HEK293 (cell line): ENCODE measurements around the gene OVOL2.

Experiments used
- CTCF ChIA-PET: fragments of 350-600 bp; formaldehyde crosslinking; extraction: SDS; loops from one replicate; lab custom pipeline; 2021; ENCODE audit warnings: antibody characterized with exemption; lab: Yijun Ruan, JAX
- POLR2A ChIA-PET: fragments of 300-600 bp; formaldehyde crosslinking; extraction: SDS; loops from one replicate; lab custom pipeline; 2020; ENCODE audit warnings: antibody characterized with exemption, inconsistent platforms; lab: Yijun Ruan, JAX
- H3K27ac ChIP-seq: fragments of 200-500 bp; sonication (Bioruptor generic); 2 replicates; pipeline ENCODE4 v1.5.1; 2014; ENCODE audit warnings: low read depth, low read length, control low read depth, inconsistent platforms; ENCODE audit errors: extremely low read depth
- H3K36me3 ChIP-seq, 2 experiments: fragments of 200-500 bp in 1 of 2; sonication (Bioruptor generic) in 1 of 2; 1 replicate in 1 of 2; 2 replicates in 1 of 2; pipeline ENCODE4 v1.5.1; 2014 to 2017; ENCODE audit warnings: inconsistent platforms in 2 of 2, low read length in 2 of 2; ENCODE audit not compliant: control insufficient read depth in 2 of 2, insufficient read depth in 1 of 2
- H3K4me1 ChIP-seq: fragments of 200-500 bp; sonication (Bioruptor generic); 2 replicates; pipeline ENCODE4 v1.5.1; 2014; ENCODE audit warnings: mild to moderate bottlenecking, low read length, inconsistent platforms; ENCODE audit not compliant: control insufficient read depth, insufficient read depth
- H3K4me3 ChIP-seq: 2 replicates; pipeline ENCODE4 v1.5.1; 2011; ENCODE audit warnings: low read depth, mild to moderate bottlenecking, control low read depth, low read length, moderate library complexity
- H3K9me3 ChIP-seq: fragments of 200-500 bp; sonication (Bioruptor generic); 2 replicates; pipeline ENCODE4 v1.5.1; 2014; ENCODE audit warnings: low read depth, low read length, inconsistent platforms; ENCODE audit not compliant: control insufficient read depth, insufficient read depth
- GLI4 ChIP-seq: fragments of 450-650 bp; formaldehyde crosslinking; IDR thresholded peaks from 2 replicates; pipeline ENCODE4 v1.5.1; 2016; ENCODE audit warnings: missing biosample characterization, missing genetic modification characterization
- GLIS2 ChIP-seq: fragments of 450-650 bp; formaldehyde crosslinking; IDR thresholded peaks from 2 replicates; pipeline ENCODE4 v1.5.1; 2016; ENCODE audit warnings: missing biosample characterization, missing genetic modification characterization
- HIC1 ChIP-seq: fragments of 450-650 bp; formaldehyde crosslinking; IDR thresholded peaks from 2 replicates; pipeline ENCODE4 v1.5.1; 2016; ENCODE audit warnings: missing biosample characterization, missing genetic modification characterization
- KLF8 ChIP-seq: fragments of 450-650 bp; formaldehyde crosslinking; IDR thresholded peaks from 2 replicates; pipeline ENCODE4 v1.5.1; 2016; ENCODE audit warnings: missing biosample characterization, missing genetic modification characterization
- SCRT2 ChIP-seq: fragments of 450-650 bp; formaldehyde crosslinking; IDR thresholded peaks from 2 replicates; pipeline ENCODE4 v1.5.1; 2016; ENCODE audit warnings: missing biosample characterization, missing genetic modification characterization
- TSHZ1 ChIP-seq: fragments of 450-650 bp; formaldehyde crosslinking; IDR thresholded peaks from 2 replicates; pipeline ENCODE4 v1.5.1; 2016; ENCODE audit warnings: missing biosample characterization, missing genetic modification characterization, borderline replicate concordance
- ZBTB48 ChIP-seq: fragments of 450-650 bp; formaldehyde crosslinking; IDR thresholded peaks from 2 replicates; pipeline ENCODE4 v1.5.1; 2016; ENCODE audit warnings: missing biosample characterization, missing genetic modification characterization
- ZNF146 ChIP-seq: fragments of 450-650 bp; formaldehyde crosslinking; IDR thresholded peaks from 2 replicates; pipeline ENCODE4 v1.5.1; 2016; ENCODE audit warnings: missing biosample characterization, missing genetic modification characterization
- ZNF18 ChIP-seq: fragments of 450-650 bp; formaldehyde crosslinking; IDR thresholded peaks from 2 replicates; pipeline ENCODE4 v1.5.1; 2016; ENCODE audit warnings: missing biosample characterization, missing genetic modification characterization
- ZNF202 ChIP-seq: fragments of 450-650 bp; formaldehyde crosslinking; IDR thresholded peaks from 2 replicates; pipeline ENCODE4 v1.5.1; 2016; ENCODE audit warnings: missing biosample characterization, missing genetic modification characterization, borderline replicate concordance
- ZNF37A ChIP-seq: fragments of 450-650 bp; IDR thresholded peaks from 2 replicates; pipeline ENCODE4 v1.5.1; 2018; ENCODE audit warnings: missing biosample characterization, missing genetic modification characterization
- ZNF391 ChIP-seq: fragments of 450-650 bp; formaldehyde crosslinking; IDR thresholded peaks from 2 replicates; pipeline ENCODE4 v1.5.1; 2016; ENCODE audit warnings: low read depth, missing biosample characterization, missing genetic modification characterization, borderline replicate concordance
- ZNF48 ChIP-seq: fragments of 450-650 bp; formaldehyde crosslinking; IDR thresholded peaks from 2 replicates; pipeline ENCODE4 v1.5.1; 2016; ENCODE audit warnings: missing biosample characterization, missing genetic modification characterization
- ZNF501 ChIP-seq: fragments of 450-650 bp; formaldehyde crosslinking; IDR thresholded peaks from 2 replicates; pipeline ENCODE4 v1.5.1; 2016; ENCODE audit warnings: missing biosample characterization, missing genetic modification characterization
- ZNF548 ChIP-seq: fragments of 450-650 bp; formaldehyde crosslinking; IDR thresholded peaks from 2 replicates; pipeline ENCODE4 v1.5.1; 2016; ENCODE audit warnings: missing biosample characterization, missing genetic modification characterization
- ZNF701 ChIP-seq: fragments of 450-650 bp; formaldehyde crosslinking; IDR thresholded peaks from 2 replicates; pipeline ENCODE4 v1.5.1; 2016; ENCODE audit warnings: missing biosample characterization, missing genetic modification characterization
- ZNF704 ChIP-seq: fragments of 450-650 bp; formaldehyde crosslinking; IDR thresholded peaks from 2 replicates; pipeline ENCODE4 v1.5.1; 2016; ENCODE audit warnings: missing biosample characterization, missing genetic modification characterization
- ZNF76 ChIP-seq: fragments of 450-650 bp; formaldehyde crosslinking; IDR thresholded peaks from 2 replicates; pipeline ENCODE4; 2016; ENCODE audit warnings: low read depth, missing biosample characterization, missing genetic modification characterization, borderline replicate concordance
- ZNF791 ChIP-seq: fragments of 450-650 bp; formaldehyde crosslinking; IDR thresholded peaks from 2 replicates; pipeline ENCODE4 v1.5.1; 2016; ENCODE audit warnings: missing biosample characterization, missing genetic modification characterization

Gene OVOL2

GRCh38 chr20:18042229-18042628, 15.5 kb downstream of the OVOL2 start:
- POLR2A ChIA-PET: no interaction called here
- Histone ChIP-seq H3K9me3 (no peaks in the 10 kb centered on the region), H3K4me3 (no peak overlapping the region), H3K4me1 (no peaks in the 10 kb centered on the region), H3K27ac (no peak overlapping the region), H3K36me3 (no peaks in the 10 kb centered on the region; a peak in 1 of 3 replicates)
- CTCF ChIA-PET: interaction anchor here (0.7 kb wide), 1 partner anchor 506 kb away, joined by 3 read pairs; no protein-coding TSS in a partner anchor
- TF ChIP-seq ZBTB48 (tag by site-specific recombination): no peak
- no peak for TF ChIP-seq GLIS2 (tag by site-specific recombination)
- no peak for TF ChIP-seq ZNF548 (tag by site-specific recombination)
- TF ChIP-seq HIC1 (tag by site-specific recombination): no peak

DNA sequence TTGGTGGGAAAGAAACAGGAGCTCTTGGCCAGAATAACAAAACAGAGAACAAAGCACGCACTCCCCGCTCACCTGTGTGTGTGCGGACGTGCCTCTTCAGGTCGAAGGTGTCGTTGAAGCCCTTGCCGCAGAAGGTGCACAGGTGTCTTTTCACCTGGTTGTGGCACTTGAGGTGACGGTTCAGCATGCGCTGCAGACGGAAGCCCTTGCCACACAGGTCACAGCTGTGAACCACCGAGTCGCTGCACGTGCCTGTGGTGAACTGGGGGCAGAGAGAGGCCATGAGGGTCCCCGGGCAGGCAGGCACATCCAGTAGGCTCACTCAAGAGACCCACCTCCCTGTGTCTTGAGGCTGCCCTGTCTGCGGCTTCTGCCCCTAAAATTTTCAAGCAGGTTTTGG, 16.3 kb downstream of the OVOL2 start:
- no peak overlapping the region for H3K4me3 ChIP-seq
- CTCF ChIA-PET: interaction anchor here (0.6 kb wide), 1 partner anchor 17 kb away, joined by 4 read pairs; no protein-coding TSS in a partner anchor
- TF ChIP-seq ZNF391 (tag by site-specific recombination) (no peak), ZNF37A (tag by site-specific recombination) (no peak), ZNF18 (no peak), SCRT2 (tag by site-specific recombination) (no peak), ZNF701 (tag by site-specific recombination) (no peak), ZNF202 (tag by site-specific recombination) (no peak), ZNF501 (tag by site-specific recombination) (no peak), ZNF704 (tag by site-specific recombination) (no peak), ZNF791 (no peak), ZNF146 (tag by site-specific recombination) (no peak), TSHZ1 (tag by site-specific recombination) (no peak), ZNF48 (tag by site-specific recombination) (no peak), GLI4 (tag by site-specific recombination) (no peak), KLF8 (tag by site-specific recombination) (no peak), ZNF76 (tag by site-specific recombination) (no peak)
- no peaks in the 10 kb centered on the region for H3K4me1 ChIP-seq
- H3K27ac ChIP-seq: no peak overlapping the region
- H3K9me3 ChIP-seq: no peaks in the 10 kb centered on the region
- H3K36me3 ChIP-seq: no peaks in the 10 kb centered on the region; a peak in 1 of 3 replicates
- POLR2A ChIA-PET: no interaction called here
